GM19468 (cell line): Measurements from ENCODE around the gene TADA3.

Experiments used
- ATAC-seq: cut with Tn5 transposase; IDR thresholded peaks from one replicate; pipeline ENCODE4 v1.9.1; 2021; ENCODE audit warnings: mild to moderate bottlenecking, moderate library complexity, moderate number of reproducible peaks; ENCODE audit not compliant: unreplicated experiment; ENCODE audit errors: extremely low read depth

Gene TADA3, protein sequence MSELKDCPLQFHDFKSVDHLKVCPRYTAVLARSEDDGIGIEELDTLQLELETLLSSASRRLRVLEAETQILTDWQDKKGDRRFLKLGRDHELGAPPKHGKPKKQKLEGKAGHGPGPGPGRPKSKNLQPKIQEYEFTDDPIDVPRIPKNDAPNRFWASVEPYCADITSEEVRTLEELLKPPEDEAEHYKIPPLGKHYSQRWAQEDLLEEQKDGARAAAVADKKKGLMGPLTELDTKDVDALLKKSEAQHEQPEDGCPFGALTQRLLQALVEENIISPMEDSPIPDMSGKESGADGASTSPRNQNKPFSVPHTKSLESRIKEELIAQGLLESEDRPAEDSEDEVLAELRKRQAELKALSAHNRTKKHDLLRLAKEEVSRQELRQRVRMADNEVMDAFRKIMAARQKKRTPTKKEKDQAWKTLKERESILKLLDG

GRCh38 chr3:9792405-9793160 is at the start of gene TADA3, which contains the start of gene ARPC4:
TSS of gene TADA3 (minus strand) at chr3:9792473. CDS start at chr3:9791466, 1,007 bp downstream.
TSS of gene ARPC4 (plus strand) at chr3:9793082. CDS start at chr3:9793122, 40 bp downstream.
- peak; percentile 62 for ATAC-seq

DNA sequence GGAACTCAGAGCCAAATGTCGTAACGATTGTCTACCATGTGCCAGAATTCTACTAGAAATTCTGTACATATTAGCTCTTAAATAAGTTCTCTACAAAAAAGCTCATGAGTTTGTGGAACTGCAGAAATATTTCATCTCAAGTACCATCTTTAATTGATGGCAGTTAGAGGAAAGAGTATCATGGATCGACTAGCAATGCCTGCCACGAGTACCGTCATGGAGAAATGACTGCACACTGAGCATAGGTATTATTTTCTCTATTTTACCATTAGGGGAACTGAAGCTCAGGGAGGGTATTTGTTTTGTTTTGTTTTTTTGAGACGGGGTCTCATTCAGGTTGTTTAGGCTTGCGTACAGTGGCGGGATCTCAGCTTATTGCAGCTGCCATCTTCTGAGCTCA is 48.7 kb upstream of the TADA3 start:
- no peak for ATAC-seq

DNA sequence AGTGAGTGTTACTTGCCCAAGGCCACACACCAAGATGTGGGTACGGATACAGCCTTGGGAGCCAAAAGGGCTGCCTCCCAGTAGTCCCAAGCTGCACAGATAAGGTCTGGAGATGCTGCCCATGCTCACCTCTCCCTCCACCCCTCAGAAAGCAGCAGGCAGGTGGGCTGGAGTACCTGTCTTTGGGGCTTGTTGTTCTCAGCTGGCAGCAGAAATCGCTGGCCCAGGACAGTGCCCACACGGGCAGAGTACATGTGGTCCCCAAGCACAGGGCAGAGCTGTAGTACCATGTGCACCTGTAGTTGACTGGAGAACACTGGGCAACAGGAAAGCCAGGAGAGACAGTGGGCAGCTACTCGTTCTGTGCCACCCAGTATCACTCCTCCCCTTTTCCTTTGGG is 46.6 kb upstream of the TADA3 start:
- no peak for ATAC-seq

DNA sequence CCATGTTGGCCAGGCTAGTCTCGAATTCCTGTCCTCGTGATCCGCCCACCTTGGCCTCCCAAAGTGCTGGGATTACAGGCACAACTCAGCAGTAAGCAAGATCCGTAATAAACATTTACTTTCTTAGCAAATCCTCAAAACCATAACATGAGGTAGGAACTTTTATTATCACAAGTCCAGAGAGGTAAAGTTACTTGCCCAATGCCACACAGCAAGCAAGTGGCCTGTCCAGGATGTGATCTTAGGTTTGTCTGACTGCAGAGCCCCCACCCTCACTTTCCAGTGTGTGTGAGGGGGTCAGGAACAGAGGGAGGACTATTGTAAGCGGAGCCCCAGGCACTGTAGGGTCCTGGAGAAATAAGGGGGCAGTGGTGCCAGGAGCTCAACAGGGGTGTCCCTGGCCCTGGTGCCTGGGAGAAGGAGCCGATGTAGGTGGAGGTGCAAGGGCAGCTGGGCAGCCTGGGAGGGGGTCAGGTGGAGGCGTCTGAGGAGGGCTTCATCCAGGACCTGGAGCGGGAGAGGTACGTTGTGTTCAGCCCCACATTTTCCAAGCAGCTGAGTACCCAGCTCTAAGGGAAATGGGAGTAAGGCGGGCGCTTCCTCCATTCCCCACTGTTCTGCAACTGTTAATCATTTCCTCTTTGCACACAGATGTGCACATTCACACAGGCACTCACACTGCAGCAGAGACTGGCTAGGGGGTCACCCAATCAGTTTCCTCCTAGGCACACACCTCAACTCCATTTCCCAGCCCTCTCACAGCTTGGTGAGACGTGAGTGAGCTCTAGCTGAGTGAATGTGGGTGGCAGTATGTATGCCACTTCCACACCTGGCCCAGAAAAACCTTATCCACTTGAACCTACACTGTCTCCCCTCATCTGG is 45.7 kb upstream of the TADA3 start:
- no peak for ATAC-seq

GRCh38 chr3:9834520-9835380 is 42.5 kb upstream of the TADA3 start:
- ATAC-seq, result no peak

- no peak for ATAC-seq
Measured at GRCh38 chr3:9833078-9833477, 40.8 kb upstream of the TADA3 start.

- no peak for ATAC-seq
Measured at GRCh38 chr3:9831253-9831652, 39.0 kb upstream of the TADA3 start.

DNA sequence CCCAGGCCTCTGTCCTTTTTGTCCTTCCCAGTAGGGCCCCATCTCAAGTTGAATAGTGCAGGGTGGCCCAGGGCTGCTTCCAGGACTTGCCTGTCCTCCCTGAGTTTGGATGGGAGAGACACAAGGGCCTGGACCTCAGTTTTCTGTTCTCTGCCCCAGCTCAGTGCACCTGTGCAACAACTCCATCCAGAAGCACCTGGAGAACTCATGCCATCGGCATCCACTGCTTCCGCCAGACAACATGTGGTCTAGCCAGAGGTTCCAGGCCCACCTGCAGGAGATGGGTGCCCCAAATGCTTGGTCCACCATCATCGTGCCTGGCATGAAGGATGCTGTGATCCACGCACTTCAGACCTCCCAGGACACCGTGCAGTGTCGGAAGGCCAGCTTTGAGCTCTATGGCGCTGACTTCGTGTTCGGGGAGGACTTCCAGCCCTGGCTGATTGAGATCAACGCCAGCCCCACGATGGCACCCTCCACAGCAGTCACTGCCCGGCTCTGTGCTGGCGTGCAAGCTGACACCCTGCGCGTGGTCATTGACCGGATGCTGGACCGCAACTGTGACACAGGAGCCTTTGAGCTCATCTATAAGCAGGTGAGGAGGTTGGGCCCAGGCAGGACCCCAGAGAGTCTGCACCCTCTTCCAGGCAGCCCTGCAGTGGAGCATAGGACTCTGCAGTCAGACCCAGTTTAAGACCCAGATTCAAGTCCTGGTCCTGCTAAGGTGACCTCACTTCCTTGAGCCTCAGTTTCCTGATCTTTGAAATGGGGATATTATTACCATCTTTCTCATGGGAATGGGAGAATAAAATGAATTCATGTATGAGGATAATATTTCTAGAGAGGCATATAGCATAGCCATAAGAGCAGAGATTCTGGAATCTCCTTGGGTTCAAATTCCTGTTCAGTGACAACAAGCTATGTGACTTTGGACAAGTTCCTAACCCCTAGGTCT is 36.8 kb upstream of the TADA3 start:
- ATAC-seq, result no peak

DNA sequence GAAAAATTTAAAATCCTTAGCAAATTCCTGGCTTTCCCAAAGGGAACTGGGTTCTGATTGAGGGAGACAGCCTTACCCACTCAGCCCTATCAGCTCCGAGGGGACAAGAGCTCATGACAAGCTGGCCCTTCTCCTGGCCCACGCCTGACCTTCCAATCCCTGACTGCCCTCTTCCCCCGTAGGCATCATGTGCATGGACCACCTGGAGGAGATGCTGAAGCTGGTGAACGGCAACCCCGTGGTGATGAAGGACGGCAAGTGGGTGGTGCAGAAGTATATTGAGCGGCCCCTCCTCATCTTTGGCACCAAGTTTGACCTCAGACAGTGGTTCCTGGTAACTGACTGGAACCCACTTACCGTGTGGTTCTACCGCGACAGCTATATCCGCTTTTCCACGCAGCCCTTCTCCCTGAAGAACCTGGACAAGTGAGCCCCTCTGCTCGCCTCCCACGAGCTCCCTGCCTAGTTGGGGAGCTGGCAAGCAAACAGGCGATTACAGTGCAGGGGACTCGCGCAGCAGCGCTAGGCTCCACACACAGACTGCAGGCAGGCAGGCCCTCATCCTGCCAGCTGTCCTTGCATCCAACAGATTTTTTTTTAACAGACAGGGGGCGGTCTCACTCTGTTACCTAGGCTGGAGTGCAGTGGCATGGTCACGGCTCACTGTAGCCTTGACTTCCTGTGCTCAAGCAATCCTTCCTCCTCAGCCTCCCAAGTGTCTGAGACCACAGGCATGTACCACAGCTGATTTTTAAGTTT is 34.7 kb upstream of the TADA3 start:
- no peak for ATAC-seq

DNA sequence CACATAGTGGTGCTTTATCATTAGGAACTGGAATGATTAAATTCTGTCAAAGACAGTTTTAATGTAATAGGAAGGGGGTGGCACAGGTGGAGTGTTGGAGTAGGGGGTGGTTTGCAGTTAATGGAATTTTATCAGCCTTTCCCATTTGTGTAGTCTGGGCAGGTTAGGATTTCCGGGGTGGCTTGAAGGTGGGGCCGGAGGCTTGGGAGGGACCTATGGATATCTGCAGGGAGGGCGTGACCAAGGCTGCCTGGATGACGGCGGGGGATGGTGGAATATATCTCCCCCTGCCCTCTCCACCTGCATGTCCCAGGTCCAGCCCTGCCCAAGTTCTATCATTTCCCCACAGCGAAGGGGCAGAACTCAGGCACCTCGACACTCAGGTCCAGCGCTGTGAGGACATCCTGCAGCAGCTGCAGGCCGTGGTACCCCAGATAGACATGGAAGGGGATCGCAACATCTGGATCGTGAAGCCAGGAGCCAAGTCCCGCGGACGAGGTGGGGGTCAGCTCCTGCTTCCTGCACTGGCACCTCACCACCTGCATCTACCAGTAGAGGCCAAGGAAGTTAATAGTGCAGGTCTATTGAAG is 33.3 kb upstream of the TADA3 start:
- no peak for ATAC-seq

- no peak for ATAC-seq
Measured at GRCh38 chr3:9820946-9821345, 28.7 kb upstream of the TADA3 start.

DNA sequence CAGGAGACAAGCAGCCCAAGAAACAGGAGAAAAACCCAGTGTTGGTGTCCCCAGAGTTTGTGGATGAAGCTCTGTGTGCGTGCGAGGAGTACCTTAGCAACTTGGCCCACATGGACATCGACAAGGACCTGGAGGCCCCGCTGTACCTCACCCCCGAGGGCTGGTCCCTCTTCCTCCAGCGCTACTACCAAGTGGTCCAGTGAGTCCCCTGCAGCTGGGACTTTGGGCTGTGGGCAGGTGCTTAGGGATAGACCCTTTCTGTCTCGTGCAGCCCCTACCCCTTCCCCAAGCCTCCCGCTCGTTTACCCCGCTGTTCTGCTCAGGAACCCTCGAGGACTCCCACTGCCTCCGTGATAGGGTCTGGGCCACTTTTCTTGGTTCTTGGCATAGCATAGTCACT is 28.3 kb upstream of the TADA3 start:
- no peak for ATAC-seq

DNA sequence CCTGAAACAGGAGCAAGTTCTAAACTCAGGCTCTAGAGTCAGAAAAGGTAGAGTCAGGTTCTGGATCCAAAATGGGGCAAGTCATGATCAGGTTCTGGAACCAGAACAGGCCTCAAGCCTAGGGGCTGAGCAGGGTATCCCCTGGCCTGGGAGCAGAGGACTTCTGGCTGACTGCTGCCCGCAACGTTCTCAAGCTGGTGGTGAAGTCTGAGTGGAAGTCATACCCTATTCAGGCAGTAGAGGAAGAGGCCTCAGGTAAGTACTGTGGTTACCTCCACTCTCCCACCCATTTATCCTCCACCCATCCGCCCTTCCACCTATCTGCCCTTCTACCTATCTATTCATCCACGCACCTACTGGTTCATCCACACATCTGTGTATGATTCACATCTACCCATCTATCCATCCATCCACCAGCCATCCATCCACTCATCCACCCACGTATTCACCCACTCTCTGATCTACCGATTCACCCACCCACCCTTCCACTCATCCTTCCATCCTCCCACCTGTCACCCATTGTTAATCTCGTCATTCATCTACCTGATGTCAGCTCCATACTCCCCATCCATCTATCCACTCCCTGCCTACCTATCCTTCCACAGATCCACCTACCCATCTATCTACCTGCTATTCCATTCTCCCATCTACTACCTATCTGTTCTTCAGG is 26.5 kb upstream of the TADA3 start:
- ATAC-seq, result no peak

DNA sequence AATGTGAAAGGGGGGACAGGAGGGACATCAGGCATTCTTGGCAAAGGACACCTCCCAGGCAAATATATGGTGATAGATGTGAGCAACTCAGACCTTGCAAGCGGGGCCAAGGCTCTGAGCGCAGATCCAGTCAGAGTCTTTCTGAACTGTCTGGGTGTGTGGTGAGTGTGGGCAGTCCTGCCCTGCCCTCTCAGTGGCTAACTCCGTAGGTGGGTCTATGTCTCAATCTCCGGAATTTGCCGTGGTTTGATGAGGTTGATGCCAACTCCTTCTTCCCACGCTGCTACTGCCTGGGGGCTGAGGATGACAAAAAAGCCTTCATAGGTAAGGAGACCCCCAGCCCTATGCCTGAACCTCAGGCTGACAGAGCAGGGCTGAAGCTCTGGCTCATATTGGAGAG is 25.2 kb upstream of the TADA3 start:
- no peak for ATAC-seq

DNA sequence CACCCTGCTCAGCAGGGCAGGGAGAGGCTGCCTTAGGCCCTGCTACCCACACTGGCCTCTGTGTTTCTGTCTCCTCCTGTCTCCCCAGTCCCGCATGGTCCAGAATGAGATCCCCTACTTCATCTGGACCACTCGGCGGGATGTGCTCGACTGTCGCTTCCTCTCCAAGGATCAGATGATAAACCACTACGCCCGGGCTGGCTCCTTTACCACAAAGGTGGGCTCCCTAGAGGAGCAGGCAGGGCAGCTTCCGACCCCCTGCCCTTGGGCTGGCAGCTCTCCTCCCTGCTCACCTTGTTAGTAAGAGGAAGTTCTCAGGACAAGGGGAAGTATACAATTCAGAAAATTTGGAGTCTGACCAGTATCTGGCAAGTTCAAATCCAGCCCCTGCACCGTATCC is 23.7 kb upstream of the TADA3 start:
- no peak for ATAC-seq

- no peak for ATAC-seq
Measured at GRCh38 chr3:9812870-9813483, 20.7 kb upstream of the TADA3 start.
